HG03469 (cell line): ENCODE measurements around the gene C4orf51.
"Not testable (repeated sequence)": the region's sequence is repeated elsewhere in the genome, so short reads cannot be mapped to it uniquely, and the experiment has no call there.

Experiments
- ATAC-seq: cut with Tn5 transposase; IDR thresholded peaks from one replicate; pipeline ENCODE4 v1.9.1; 2021; ENCODE audit warnings: mild to moderate bottlenecking, moderate library complexity, moderate number of reproducible peaks; ENCODE audit not compliant: unreplicated experiment

Gene C4orf51

GRCh38 chr4:145679991-145680455, at the start of gene C4orf51:
Gene C4orf51 (plus strand): TSS chr4:145680146. CDS start chr4:145680204, 58 bp downstream.
- ATAC-seq: no peak

GRCh38 chr4:145635117-145635516, 44.8 kb upstream of the C4orf51 start:
- no peak for ATAC-seq

- no peak for ATAC-seq
Observed at GRCh38 chr4:145635630-145636029, 44.3 kb upstream of the C4orf51 start.

- ATAC-seq: no peak
Observed at GRCh38 chr4:145639186-145639698, 40.7 kb upstream of the C4orf51 start.

- not testable (repeated sequence) for ATAC-seq
Observed at GRCh38 chr4:145640236-145640635, 39.7 kb upstream of the C4orf51 start.

GRCh38 chr4:145643295-145643694, 36.7 kb upstream of the C4orf51 start:
- no peak for ATAC-seq

- ATAC-seq: no peak
Observed at GRCh38 chr4:145644699-145645098, 35.2 kb upstream of the C4orf51 start.

GRCh38 chr4:145656156-145656555, 23.8 kb upstream of the C4orf51 start:
- ATAC-seq: no peak

GRCh38 chr4:145660064-145660463, 19.9 kb upstream of the C4orf51 start:
- ATAC-seq: no peak

- ATAC-seq: no peak
Observed at GRCh38 chr4:145663194-145663593, 16.8 kb upstream of the C4orf51 start.

- no peak for ATAC-seq
Observed at GRCh38 chr4:145665773-145666172, 14.2 kb upstream of the C4orf51 start.

GRCh38 chr4:145670422-145670821, 9.5 kb upstream of the C4orf51 start:
- ATAC-seq: no peak

- no peak for ATAC-seq
Observed at GRCh38 chr4:145679520-145679919, 426 bp upstream of the C4orf51 start.

GRCh38 chr4:145680902-145681301, 956 bp downstream of the C4orf51 start:
- ATAC-seq: no peak

- no peak for ATAC-seq
Observed at GRCh38 chr4:145681518-145681917, 1.6 kb downstream of the C4orf51 start.

GRCh38 chr4:145681956-145682355, 2.0 kb downstream of the C4orf51 start:
- ATAC-seq: no peak

- no peak for ATAC-seq
Observed at GRCh38 chr4:145686991-145687390, 7.0 kb downstream of the C4orf51 start.

GRCh38 chr4:145690610-145691009, 10.7 kb downstream of the C4orf51 start:
- ATAC-seq: no peak

GRCh38 chr4:145691416-145691815, 11.5 kb downstream of the C4orf51 start:
- not testable (repeated sequence) for ATAC-seq

GRCh38 chr4:145694929-145695328, 15.0 kb downstream of the C4orf51 start:
- ATAC-seq: no peak

GRCh38 chr4:145697332-145697731, 17.4 kb downstream of the C4orf51 start:
- ATAC-seq: no peak

- ATAC-seq: no peak
Observed at GRCh38 chr4:145698507-145698906, 18.6 kb downstream of the C4orf51 start.

GRCh38 chr4:145703850-145704497, 24.0 kb downstream of the C4orf51 start:
- ATAC-seq: no peak
